ENCODE measurements around the gene SEPTIN14. TPM values are rescaled to one million over a fixed set of nuclear protein-coding genes. Genes with fewer than 3 reads are reported as not detected.
"Not testable (repeated sequence)": the region's sequence is repeated elsewhere in the genome, so short reads cannot be mapped to it uniquely, and the experiment has no call there.

The SEPTIN14 gene
- total RNA-seq, 2 experiments from 2014 or later: not detected

GRCh38 chr7:55827577-55827976, 35.0 kb downstream of the SEPTIN14 start:
- no peaks in the 10 kb centered on the region for H3K27me3 Mint-ChIP-seq
- no peaks in the 10 kb centered on the region for H3K4me1 Mint-ChIP-seq
- peaks cover 24% of the 10 kb centered on the region for H3K9me3 Mint-ChIP-seq
- H3K27ac Mint-ChIP-seq: no peak overlapping the region
- no peak for DNase-seq
- no peak overlapping the region for H3K4me3 Mint-ChIP-seq
- H3K36me3 Mint-ChIP-seq: peaks cover 2% of the 10 kb centered on the region

DNA sequence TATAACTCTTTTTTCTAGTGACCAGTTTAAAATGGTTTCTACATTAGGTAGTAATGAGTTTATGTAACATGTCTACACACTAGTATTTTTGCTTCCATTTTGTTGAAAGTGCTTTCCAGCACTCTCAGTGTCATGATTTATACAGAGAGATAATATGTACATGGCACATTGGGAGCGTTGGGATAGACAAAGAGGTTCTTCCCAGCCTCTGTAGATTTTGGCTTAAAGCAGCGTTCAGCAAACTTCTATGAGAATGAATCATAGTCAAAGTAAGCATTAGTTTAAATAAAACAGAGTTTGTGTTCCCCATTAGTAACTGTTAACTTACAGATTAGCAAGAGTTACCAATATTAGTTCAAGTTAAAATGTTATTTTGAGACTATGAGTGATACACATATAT, 43.9 kb downstream of the SEPTIN14 start:
- Mint-ChIP-seq H3K4me1 (no peaks in the 10 kb centered on the region), H3K27me3 (peaks cover 4% of the 10 kb centered on the region), H3K36me3 (peaks cover 2% of the 10 kb centered on the region), H3K9me3 (peaks cover 8% of the 10 kb centered on the region), H3K4me3 (no peak overlapping the region), H3K27ac (no peak overlapping the region)
- DNase-seq: no peak

DNA sequence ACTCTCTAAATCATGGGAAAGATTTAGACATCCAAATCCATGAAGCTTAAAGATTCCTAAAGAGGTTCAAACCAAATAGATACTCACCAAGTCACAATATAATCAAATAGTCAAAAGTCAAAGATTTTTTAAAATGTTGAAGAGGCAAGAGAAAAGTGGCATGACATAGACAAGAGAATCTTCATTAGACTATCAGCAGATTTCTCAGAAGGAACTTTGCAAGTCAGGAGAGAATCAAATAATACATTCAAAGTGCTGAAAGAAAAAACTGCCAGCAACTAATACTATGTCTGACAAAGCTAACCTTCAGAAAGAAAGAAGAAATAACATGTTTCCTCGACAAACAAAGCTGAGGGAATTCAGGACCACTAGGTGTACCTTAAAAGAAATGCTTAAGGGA, 65.3 kb downstream of the SEPTIN14 start:
- not testable (repeated sequence) for H3K4me3 Mint-ChIP-seq, H3K27ac Mint-ChIP-seq, H3K27me3 Mint-ChIP-seq, DNase-seq, H3K4me1 Mint-ChIP-seq, H3K36me3 Mint-ChIP-seq
- peaks cover 14% of the 10 kb centered on the region for H3K9me3 Mint-ChIP-seq

DNA sequence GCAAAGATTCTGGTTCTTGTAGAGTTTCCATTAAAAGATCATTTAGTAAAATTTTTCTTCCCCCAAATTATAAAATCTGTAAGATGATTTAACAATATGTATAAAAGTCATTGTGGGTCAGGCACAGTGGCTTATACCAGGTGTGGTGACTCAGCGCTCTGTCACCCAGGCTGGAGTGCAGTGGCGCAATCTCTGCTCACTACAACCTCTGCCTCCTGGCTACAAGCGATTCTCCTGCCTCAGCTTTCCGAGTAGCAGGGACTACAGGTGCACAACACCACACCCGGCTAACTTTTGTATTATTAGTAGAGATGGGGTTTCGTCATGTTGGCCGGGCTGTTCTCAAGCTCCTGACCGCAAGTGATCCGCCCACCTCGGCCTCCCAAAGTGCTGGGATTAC, 68.0 kb downstream of the SEPTIN14 start:
- Mint-ChIP-seq H3K36me3 (peaks cover 3% of the 10 kb centered on the region), H3K27ac (no peak overlapping the region), H3K27me3 (no peaks in the 10 kb centered on the region), H3K4me1 (no peaks in the 10 kb centered on the region), H3K9me3 (peaks cover 14% of the 10 kb centered on the region), H3K4me3 (no peak overlapping the region)
- no peak for DNase-seq

- Mint-ChIP-seq H3K4me3 (no peak overlapping the region), H3K27me3 (no peaks in the 10 kb centered on the region), H3K4me1 (no peaks in the 10 kb centered on the region), H3K27ac (no peak overlapping the region), H3K9me3 (peaks cover 6% of the 10 kb centered on the region), H3K36me3 (no peaks in the 10 kb centered on the region)
- DNase-seq: no peak
Measured at GRCh38 chr7:55792048-55792447, 70.5 kb downstream of the SEPTIN14 start.

DNA sequence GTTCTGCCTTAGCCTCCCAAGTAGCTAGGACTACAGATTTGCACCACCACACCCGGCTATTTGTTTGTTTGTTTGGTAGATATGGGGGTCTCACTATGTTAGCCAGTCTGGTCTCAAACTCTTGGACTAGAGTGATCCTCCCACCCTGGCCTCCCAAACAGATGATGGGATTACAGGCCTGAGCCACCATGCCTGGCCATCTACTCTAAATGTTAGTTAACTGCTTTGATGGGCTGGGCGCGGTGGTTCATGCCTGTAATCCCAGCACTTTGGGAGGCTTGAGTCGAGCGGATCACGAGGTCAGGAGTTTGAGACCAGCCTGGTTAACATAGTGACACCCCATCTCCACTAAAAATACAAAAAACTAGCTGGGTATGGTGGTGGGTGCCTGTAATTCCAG, 74.8 kb downstream of the SEPTIN14 start:
- Mint-ChIP-seq H3K9me3 (no peaks in the 10 kb centered on the region), H3K4me1 (no peaks in the 10 kb centered on the region)

GRCh38 chr7:55786901-55787300, 75.7 kb downstream of the SEPTIN14 start:
- Mint-ChIP-seq H3K4me1 (no peaks in the 10 kb centered on the region), H3K27me3 (no peaks in the 10 kb centered on the region), H3K36me3 (no peaks in the 10 kb centered on the region), H3K27ac (no peak overlapping the region), H3K4me3 (no peak overlapping the region), H3K9me3 (no peaks in the 10 kb centered on the region)
- no peak for DNase-seq

More for the DNA sequence above, 74.8 kb downstream of the SEPTIN14 start:
- Mint-ChIP-seq H3K36me3 (no peaks in the 10 kb centered on the region), H3K4me3 (no peak overlapping the region), H3K27ac (no peak overlapping the region), H3K27me3 (no peaks in the 10 kb centered on the region)
- DNase-seq: no peak

DNA sequence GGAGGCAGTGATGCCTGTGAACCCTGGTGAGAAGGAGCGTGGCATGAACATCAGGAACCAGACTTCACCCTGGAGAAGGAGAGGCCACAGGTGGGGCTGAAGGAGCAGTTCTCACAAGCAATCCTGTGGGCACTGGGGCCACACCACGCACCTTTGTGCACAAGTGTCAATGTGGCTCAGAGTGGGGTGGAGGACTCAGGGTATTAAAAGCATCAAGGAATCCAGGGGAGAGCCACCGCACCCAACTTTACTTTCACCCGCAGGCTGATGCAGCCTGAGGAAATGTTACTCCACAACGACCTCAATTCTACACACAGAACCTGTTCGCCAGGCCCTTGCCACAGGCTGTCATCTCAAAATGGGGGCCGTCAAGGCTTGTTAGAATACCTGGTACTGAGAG, 77.1 kb downstream of the SEPTIN14 start:
- not testable (repeated sequence) for H3K4me3 Mint-ChIP-seq, DNase-seq, H3K27me3 Mint-ChIP-seq, H3K9me3 Mint-ChIP-seq, H3K27ac Mint-ChIP-seq, H3K36me3 Mint-ChIP-seq, H3K4me1 Mint-ChIP-seq

DNA sequence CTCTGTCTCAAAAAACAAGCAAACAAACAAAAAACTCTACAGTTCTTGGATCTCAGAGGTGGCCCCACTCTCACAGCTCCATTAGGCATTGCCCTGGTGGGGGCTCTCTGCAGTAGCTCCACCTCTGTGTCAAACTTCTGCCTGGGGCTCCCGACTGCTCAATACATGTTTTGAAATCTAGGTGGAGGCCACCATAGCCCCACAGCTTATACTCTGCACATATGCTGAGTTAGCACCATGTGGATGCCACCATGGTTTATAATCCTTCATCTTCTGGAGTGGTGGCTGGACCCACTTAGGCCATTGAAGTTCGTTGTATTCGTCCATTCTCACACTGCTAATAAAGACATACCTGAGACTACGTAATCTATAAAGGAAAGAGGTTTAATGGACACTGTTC, 78.4 kb downstream of the SEPTIN14 start:
- H3K27me3 Mint-ChIP-seq: peaks cover 5% of the 10 kb centered on the region
- no peak for DNase-seq
- H3K36me3 Mint-ChIP-seq: no peaks in the 10 kb centered on the region
- no peaks in the 10 kb centered on the region for H3K4me1 Mint-ChIP-seq
- no peaks in the 10 kb centered on the region for H3K9me3 Mint-ChIP-seq
- H3K27ac Mint-ChIP-seq: no peak overlapping the region
- H3K4me3 Mint-ChIP-seq: no peak overlapping the region

- H3K4me1 Mint-ChIP-seq: no peaks in the 10 kb centered on the region
Measured at GRCh38 chr7:55778631-55779030, 83.9 kb downstream of the SEPTIN14 start.

DNA sequence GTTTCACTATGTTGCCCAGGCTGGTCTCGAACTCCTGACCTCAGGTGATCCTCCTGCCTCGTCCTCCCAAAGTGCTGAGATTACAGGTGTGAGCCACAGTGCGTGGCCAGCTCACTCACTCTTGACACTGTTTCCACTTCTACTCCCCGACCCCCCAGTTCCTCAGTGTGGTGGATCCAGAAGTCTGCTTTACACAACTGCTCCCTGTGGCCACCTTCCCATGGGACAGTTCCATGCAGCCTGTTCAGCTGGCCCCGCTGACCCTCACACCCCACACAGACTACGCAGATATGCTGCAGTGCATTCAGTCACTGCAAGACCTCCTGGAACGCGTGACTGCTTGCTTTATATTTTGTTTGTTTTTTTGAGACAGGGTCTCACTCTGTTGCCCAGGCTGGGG, 86.4 kb downstream of the SEPTIN14 start:
- Mint-ChIP-seq H3K4me1 (no peaks in the 10 kb centered on the region), H3K4me3 (no peak overlapping the region), H3K27ac (no peak overlapping the region), H3K9me3 (no peaks in the 10 kb centered on the region), H3K36me3 (no peaks in the 10 kb centered on the region), H3K27me3 (peaks cover 8% of the 10 kb centered on the region)
- DNase-seq: no peak

More at GRCh38 chr7:55778631-55779030, 83.9 kb downstream of the SEPTIN14 start:
- H3K9me3 Mint-ChIP-seq: no peaks in the 10 kb centered on the region
- H3K4me3 Mint-ChIP-seq: no peak overlapping the region
- no peaks in the 10 kb centered on the region for H3K36me3 Mint-ChIP-seq
- H3K27ac Mint-ChIP-seq: no peak overlapping the region
- peaks cover 8% of the 10 kb centered on the region for H3K27me3 Mint-ChIP-seq
- DNase-seq: no peak

- no peak overlapping the region for H3K27ac Mint-ChIP-seq
- DNase-seq: no peak
- no peaks in the 10 kb centered on the region for H3K36me3 Mint-ChIP-seq
- H3K4me1 Mint-ChIP-seq: no peaks in the 10 kb centered on the region
- H3K9me3 Mint-ChIP-seq: no peaks in the 10 kb centered on the region
- peaks cover 8% of the 10 kb centered on the region for H3K27me3 Mint-ChIP-seq
- no peak overlapping the region for H3K4me3 Mint-ChIP-seq
Measured at GRCh38 chr7:55775051-55775420, 87.5 kb downstream of the SEPTIN14 start.

- H3K4me3 Mint-ChIP-seq: no peak overlapping the region
- H3K27ac Mint-ChIP-seq: no peak overlapping the region
- H3K9me3 Mint-ChIP-seq: no peaks in the 10 kb centered on the region
- no peaks in the 10 kb centered on the region for H3K4me1 Mint-ChIP-seq
- peaks cover 7% of the 10 kb centered on the region for H3K27me3 Mint-ChIP-seq
- no peak for DNase-seq
- H3K36me3 Mint-ChIP-seq: no peaks in the 10 kb centered on the region
Measured at GRCh38 chr7:55774327-55775050, 88.1 kb downstream of the SEPTIN14 start.

DNA sequence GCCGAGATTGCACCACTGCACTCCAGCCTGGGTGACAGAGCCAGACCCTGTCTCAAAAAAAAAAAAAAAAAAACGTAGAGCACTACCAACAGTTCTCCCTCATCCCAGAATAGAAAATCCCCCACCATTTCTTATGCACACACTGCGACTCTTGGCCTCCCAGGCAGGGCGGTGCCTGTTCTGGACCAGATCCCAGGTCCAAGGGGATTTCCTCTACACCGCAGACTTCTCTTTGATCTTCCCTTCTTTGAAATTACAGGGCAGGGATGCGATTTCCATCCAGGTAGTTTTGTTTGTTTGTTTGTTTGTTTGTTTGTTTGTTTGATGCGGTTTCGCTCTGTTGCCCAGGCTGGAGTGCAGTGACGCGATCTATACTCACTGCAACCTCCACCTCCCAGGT, 91.8 kb downstream of the SEPTIN14 start:
- Mint-ChIP-seq H3K9me3 (no peaks in the 10 kb centered on the region), H3K4me1 (no peaks in the 10 kb centered on the region), H3K27ac (no peak overlapping the region), H3K27me3 (peaks cover 3% of the 10 kb centered on the region), H3K36me3 (no peaks in the 10 kb centered on the region), H3K4me3 (no peak overlapping the region)
- no peak for DNase-seq

GRCh38 chr7:55753274-55753862, 109.2 kb downstream of the SEPTIN14 start:
- not testable (repeated sequence) for H3K9me3 Mint-ChIP-seq, H3K4me1 Mint-ChIP-seq, H3K4me3 Mint-ChIP-seq, H3K36me3 Mint-ChIP-seq, H3K27me3 Mint-ChIP-seq, H3K27ac Mint-ChIP-seq, DNase-seq

GRCh38 chr7:55744706-55745105, 117.8 kb downstream of the SEPTIN14 start:
- not testable (repeated sequence) for DNase-seq, H3K36me3 Mint-ChIP-seq, H3K27ac Mint-ChIP-seq, H3K4me1 Mint-ChIP-seq, H3K27me3 Mint-ChIP-seq, H3K9me3 Mint-ChIP-seq, H3K4me3 Mint-ChIP-seq
